SK-N-SH (cell line): ENCODE measurements around the gene KCNG1.

Source experiments
- CTCF ChIP-seq: fragments of 200-600 bp; sonication (generic); IDR thresholded peaks from 2 replicates; pipeline ENCODE4 v1.6.1; 2017; ENCODE audit warnings: antibody characterized with exemption, mild to moderate bottlenecking, moderate library complexity
- GABPA ChIP-seq: IDR thresholded peaks from 2 replicates; pipeline ENCODE4 v1.4.0; 2012; ENCODE audit warnings: low read depth, mild to moderate bottlenecking
- GATA2 ChIP-seq: sonication (generic); formaldehyde crosslinking; IDR thresholded peaks from 2 replicates; pipeline ENCODE4 v1.5.0; 2020; ENCODE audit warnings: mild to moderate bottlenecking, missing genetic modification reagents
- JUND ChIP-seq: IDR thresholded peaks from 2 replicates; pipeline ENCODE4 v1.4.0; 2012
- NFIC ChIP-seq: IDR thresholded peaks from 2 replicates; pipeline ENCODE4 v1.4.0; 2012; ENCODE audit warnings: borderline replicate concordance
- NRF1 ChIP-seq: IDR thresholded peaks from 2 replicates; pipeline ENCODE4 v1.6.1; 2012; ENCODE audit warnings: low read depth, mild to moderate bottlenecking, low read length
- PBX3 ChIP-seq: IDR thresholded peaks from 2 replicates; pipeline ENCODE4; 2012
- RAD21 ChIP-seq: IDR thresholded peaks from 2 replicates; pipeline ENCODE4 v1.6.1; 2012; ENCODE audit warnings: mild to moderate bottlenecking, low read length
- TAF1 ChIP-seq: IDR thresholded peaks from 2 replicates; pipeline ENCODE4 v1.6.1; 2012; ENCODE audit warnings: low read depth, mild to moderate bottlenecking, low read length, moderate library complexity, borderline replicate concordance
- ZBTB33 ChIP-seq: IDR thresholded peaks from 2 replicates; pipeline ENCODE4 v1.4.0; 2012; ENCODE audit warnings: low read depth, borderline replicate concordance

- TF ChIP-seq CTCF (no peak), JUND (no peak), GABPA (no peak), ZBTB33 (no peak), RAD21 (no peak), GATA2 (CRISPR knock-in tag) (no peak), PBX3 (no peak), NRF1 (no peak), NFIC (no peak), TAF1 (no peak)
Observed at GRCh38 chr20:51009303-51010042, 13.4 kb downstream of the KCNG1 start.
